A549 (cell line): Measurements from ENCODE around the gene TP53I3. TPM values are rescaled to one million over a fixed set of nuclear protein-coding genes. Genes with fewer than 3 reads are reported as not detected.

Experiments
- ATAC-seq, 2 experiments: fragments of 200-7000 bp in 1 of 2; fragments of >200 bp in 1 of 2; cut with Nextera tagmentation in 1 of 2; cut with Tn5 transposase in 1 of 2; 3 replicates each; pipeline versions ENCODE4 v1.8.0 to v1.9.1; 2018 to 2020; ENCODE audit warnings: mild to moderate bottlenecking in 1 of 2, moderate library complexity in 1 of 2
- CTCF ChIA-PET: fragments of 300-600 bp; sonication (Branson Sonifier 250); formaldehyde crosslinking; extraction: SDS; loops from one replicate; lab custom pipeline; 2021; ENCODE audit warnings: antibody characterized with exemption, inconsistent platforms; lab: Yijun Ruan, JAX
- POLR2A ChIA-PET: fragments of 350-600 bp; formaldehyde crosslinking; extraction: SDS; loops from one replicate; lab custom pipeline; 2021; ENCODE audit warnings: antibody characterized with exemption, inconsistent platforms; lab: Yijun Ruan, JAX
- DNase-seq, 2 experiments: peaks; one replicate each; pipeline versions ENCODE4 v3.0.0 to v3.0.0-alpha.2; 2011 to 2016; ENCODE audit warnings: low read depth in 1 of 2, low spot score in 1 of 2
- FAIRE-seq: peaks from 2 replicates; lab custom pipeline; 2011; peaks lifted over from hg19 to GRCh38; lab: Jason Lieb, UNC
- H3K27ac ChIP-seq, 2 experiments: fragments of >200 bp; sonication (Bioruptor Twin); formaldehyde crosslinking; 3 replicates each; pipeline ENCODE4 v1.5.1; 2016 to 2017
- H3K4me1 ChIP-seq: fragments of >200 bp; sonication (Bioruptor Twin); formaldehyde crosslinking; 3 replicates; pipeline ENCODE4 v1.6.1; 2016
- H3K4me2 ChIP-seq: fragments of >200 bp; sonication (Bioruptor Twin); formaldehyde crosslinking; 3 replicates; pipeline ENCODE4 v1.6.1; 2016
- H3K4me3 ChIP-seq: fragments of >200 bp; sonication (Bioruptor Twin); formaldehyde crosslinking; 3 replicates; pipeline ENCODE4 v1.5.1; 2016
- H3K9me3 ChIP-seq: fragments of >200 bp; sonication (Bioruptor Twin); formaldehyde crosslinking; 3 replicates; pipeline ENCODE4 v1.6.1; 2016
- CBX8 ChIP-seq: fragments of 200-600 bp; sonication (generic); IDR thresholded peaks from 2 replicates; pipeline ENCODE4 v1.6.1; 2016
- CEBPB ChIP-seq, 2 experiments: fragments of >200 bp in 1 of 2; sonication (Bioruptor Twin) in 1 of 2; formaldehyde crosslinking in 1 of 2; IDR thresholded peaks; 2 replicates each; pipeline ENCODE4 v1.6.1; 2012 to 2016
- CHD2 ChIP-seq: fragments of 150-350 bp; IDR thresholded peaks from 2 replicates; pipeline ENCODE4 v1.6.1; 2014; ENCODE audit warnings: low read length; ENCODE audit not compliant: partially characterized antibody
- HOXA7 ChIP-seq: fragments of 250-450 bp; sonication (Bioruptor Pico); IDR thresholded peaks from 2 replicates; pipeline ENCODE4 v1.5.0; 2020; ENCODE audit warnings: mild to moderate bottlenecking, moderate library complexity
- MAFK ChIP-seq: fragments of 450-650 bp; IDR thresholded peaks from 2 replicates; pipeline ENCODE4 v1.6.1; 2014; ENCODE audit not compliant: partially characterized antibody
- NFE2L2 ChIP-seq: fragments of 150-350 bp; conservative IDR thresholded peaks from 2 replicates; pipeline ENCODE4 v1.6.1; 2014; ENCODE audit warnings: low read length
- PHF8 ChIP-seq: fragments of 200-600 bp; sonication (generic); IDR thresholded peaks from 2 replicates; pipeline ENCODE4 v1.6.1; 2016; ENCODE audit warnings: low read depth, mild to moderate bottlenecking, antibody characterized with exemption, moderate library complexity, borderline replicate concordance
- POLR2AphosphoS2 ChIP-seq: conservative IDR thresholded peaks from 2 replicates; pipeline ENCODE4 v1.6.1; 2012; ENCODE audit warnings: low read length, improper control_type of control experiment, inconsistent platforms
- RARB ChIP-seq: fragments of 250-450 bp; sonication (Bioruptor Pico); IDR thresholded peaks from 2 replicates; pipeline ENCODE4 v1.8.0; 2021; ENCODE audit warnings: mild to moderate bottlenecking, moderate library complexity
- WGBS: methylation state at CpG from one replicate; pipeline ENCODE4 v1.1.6; 2017; ENCODE audit errors: missing lambda C conversion rate; 5-methylcytosine and 5-hydroxymethylcytosine counted together
- polyA plus RNA-seq, 4 experiments: library from polyadenylated mRNA; depleted of rRNA in 3 of 4; stranded (reverse); fragments of >200 nt; fragmentation: RNase III in 1 of 4; extraction: RNeasy Plus Mini Kit Qiagen cat#74134 plus additional on column Dnase treatment in 1 of 4; gene quantifications; 2 replicates in 3 of 4; 3 replicates in 1 of 4; pipeline ENCODE4 v1.2.3, GENCODE V29; 2011 to 2017
- TF ChIP-seq, protein P1 (sequence below): IDR thresholded peaks from 2 replicates; pipeline ENCODE4 v1.6.1; 2012; ENCODE audit warnings: low read depth, borderline replicate concordance
- TF ChIP-seq, protein P2 (sequence below): fragments of >200 bp; sonication (Bioruptor Twin); formaldehyde crosslinking; IDR thresholded peaks from 3 replicates; pipeline ENCODE4 v1.5.1; 2016
- TF ChIP-seq, protein P3 (sequence below): fragments of >200 bp; sonication (Bioruptor Twin); formaldehyde crosslinking; IDR thresholded peaks from 2 replicates; pipeline ENCODE4 v1.6.1; 2016

The TP53I3 gene
- polyA plus RNA-seq, 2 of the 4 experiments (the other 2 are of a cell fraction): 93.7 to 173 TPM

DNA sequence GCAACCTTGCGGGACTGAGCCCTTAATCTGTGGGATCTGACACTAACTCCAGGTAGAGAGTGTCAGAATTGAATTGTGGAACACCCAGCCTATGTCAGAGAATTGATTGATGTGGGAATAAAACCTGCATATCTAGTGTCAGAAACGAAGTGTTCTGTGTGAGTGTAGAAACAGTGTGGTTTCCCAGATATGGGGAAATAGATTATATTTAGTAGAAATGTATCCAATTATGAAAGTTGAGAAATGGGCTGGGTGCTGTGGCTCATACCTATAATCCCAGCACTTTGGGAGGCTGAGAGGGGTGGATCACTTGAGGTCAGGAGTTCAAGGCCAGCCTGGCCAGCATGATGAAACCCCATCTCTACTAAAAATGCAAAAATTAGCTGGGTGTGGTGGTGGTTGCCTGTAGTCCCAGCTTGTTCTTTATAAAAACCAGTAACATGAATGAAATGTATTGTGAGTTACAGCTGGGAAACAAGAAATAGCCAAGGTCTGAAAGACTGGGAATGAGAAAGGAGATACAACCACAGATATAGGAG is 4.3 kb upstream of the TP53I3 start:
- POLR2A ChIA-PET: no interaction called here
- ATAC-seq: no peak
- Histone ChIP-seq H3K27ac (no peak overlapping the region), H3K4me3 (no peak overlapping the region)
- TF ChIP-seq HOXA7: no peak
- no peak for TF ChIP-seq PHF8
- TF ChIP-seq, protein P1, sequence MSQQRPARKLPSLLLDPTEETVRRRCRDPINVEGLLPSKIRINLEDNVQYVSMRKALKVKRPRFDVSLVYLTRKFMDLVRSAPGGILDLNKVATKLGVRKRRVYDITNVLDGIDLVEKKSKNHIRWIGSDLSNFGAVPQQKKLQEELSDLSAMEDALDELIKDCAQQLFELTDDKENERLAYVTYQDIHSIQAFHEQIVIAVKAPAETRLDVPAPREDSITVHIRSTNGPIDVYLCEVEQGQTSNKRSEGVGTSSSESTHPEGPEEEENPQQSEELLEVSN: no peak
- TF ChIP-seq, all 56 proteins: peak for 0
- H3K4me1 ChIP-seq: peaks cover 5% of the 10 kb centered on the region
- H3K9me3 ChIP-seq: no peaks in the 10 kb centered on the region
- H3K4me2 ChIP-seq: no peak overlapping the region
- DNase-seq (no peak), FAIRE-seq (no peak)
- WGBS: 83% methylated on average over 2 of the region's 2 CpGs
- CTCF ChIA-PET: no interaction called here

DNA sequence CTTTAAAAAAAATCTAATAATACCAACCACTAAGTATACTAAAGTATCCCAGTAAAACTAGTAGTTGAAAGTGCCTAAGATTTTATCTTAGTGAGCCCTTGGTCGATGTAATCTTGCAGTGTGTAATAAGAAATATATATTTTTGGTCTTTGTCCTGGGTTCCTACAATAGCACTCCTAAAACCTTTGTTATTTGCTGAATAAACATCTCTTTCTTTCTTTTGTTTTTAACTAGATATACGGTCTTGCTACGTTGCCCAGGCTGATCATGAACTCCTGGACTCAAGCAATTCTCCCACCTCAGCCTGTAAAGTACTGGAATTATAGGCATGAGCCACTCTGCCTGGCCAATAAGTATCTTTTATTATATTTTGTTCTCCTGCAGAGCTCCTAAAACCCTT is 2.4 kb upstream of the TP53I3 start:
- POLR2A ChIA-PET: no interaction called here
- CTCF ChIA-PET: interaction anchor here (0.9 to 1.5 kb wide), 2 partner anchors 21 to 91 kb away, joined by 3 read pairs; no protein-coding TSS in a partner anchor
- TF ChIP-seq CBX8 (no peak), RARB (CRISPR knock-in tag) (no peak), CHD2 (no peak), NFE2L2 (no peak), MAFK (no peak)
- TF ChIP-seq, protein P2, sequence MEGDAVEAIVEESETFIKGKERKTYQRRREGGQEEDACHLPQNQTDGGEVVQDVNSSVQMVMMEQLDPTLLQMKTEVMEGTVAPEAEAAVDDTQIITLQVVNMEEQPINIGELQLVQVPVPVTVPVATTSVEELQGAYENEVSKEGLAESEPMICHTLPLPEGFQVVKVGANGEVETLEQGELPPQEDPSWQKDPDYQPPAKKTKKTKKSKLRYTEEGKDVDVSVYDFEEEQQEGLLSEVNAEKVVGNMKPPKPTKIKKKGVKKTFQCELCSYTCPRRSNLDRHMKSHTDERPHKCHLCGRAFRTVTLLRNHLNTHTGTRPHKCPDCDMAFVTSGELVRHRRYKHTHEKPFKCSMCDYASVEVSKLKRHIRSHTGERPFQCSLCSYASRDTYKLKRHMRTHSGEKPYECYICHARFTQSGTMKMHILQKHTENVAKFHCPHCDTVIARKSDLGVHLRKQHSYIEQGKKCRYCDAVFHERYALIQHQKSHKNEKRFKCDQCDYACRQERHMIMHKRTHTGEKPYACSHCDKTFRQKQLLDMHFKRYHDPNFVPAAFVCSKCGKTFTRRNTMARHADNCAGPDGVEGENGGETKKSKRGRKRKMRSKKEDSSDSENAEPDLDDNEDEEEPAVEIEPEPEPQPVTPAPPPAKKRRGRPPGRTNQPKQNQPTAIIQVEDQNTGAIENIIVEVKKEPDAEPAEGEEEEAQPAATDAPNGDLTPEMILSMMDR: no peak
- TF ChIP-seq, protein P3, sequence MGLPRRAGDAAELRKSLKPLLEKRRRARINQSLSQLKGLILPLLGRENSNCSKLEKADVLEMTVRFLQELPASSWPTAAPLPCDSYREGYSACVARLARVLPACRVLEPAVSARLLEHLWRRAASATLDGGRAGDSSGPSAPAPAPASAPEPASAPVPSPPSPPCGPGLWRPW: no peak
- Histone ChIP-seq H3K9me3 (no peaks in the 10 kb centered on the region), H3K27ac (no peak overlapping the region), H3K4me3 (no peak overlapping the region), H3K4me1 (peaks cover 18% of the 10 kb centered on the region), H3K4me2 (no peak overlapping the region)
- FAIRE-seq (no peak), DNase-seq (no peak), ATAC-seq (no peak)
- WGBS: 38% methylated on average over 3 of the region's 3 CpGs

DNA sequence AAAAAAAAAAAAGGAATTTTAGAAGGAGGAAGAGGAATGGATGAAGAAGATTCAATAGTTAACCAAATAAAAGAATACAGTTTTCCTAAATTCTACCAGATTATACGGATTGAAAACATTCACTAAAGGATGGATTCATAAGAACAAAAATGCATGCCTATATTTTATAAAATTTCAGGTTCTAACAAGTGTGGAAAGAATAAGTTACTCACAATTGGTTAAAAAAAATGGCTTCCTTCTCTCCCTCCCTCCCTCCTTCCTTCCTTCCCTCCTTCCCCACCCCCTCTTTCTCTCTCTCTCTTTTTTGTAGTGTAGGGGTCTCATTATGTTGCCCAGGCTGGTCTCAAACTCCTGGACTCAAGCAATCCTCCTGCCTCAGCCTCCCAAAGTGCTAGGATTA is 1.6 kb upstream of the TP53I3 start:
- H3K27ac ChIP-seq: no peak overlapping the region
- FAIRE-seq (no peak), ATAC-seq (no peak), DNase-seq (no peak)
- H3K4me3 ChIP-seq: no peak overlapping the region
- POLR2A ChIA-PET: no interaction called here
- TF ChIP-seq, protein P3: no peak
- TF ChIP-seq POLR2AphosphoS2: no peak
- H3K4me1 ChIP-seq: peaks cover 26% of the 10 kb centered on the region
- CTCF ChIA-PET: interaction anchor here (1.5 to 5.9 kb wide), 3 partner anchors 21 to 159 kb away, joined by 3 to 90 read pairs (median 51); partner anchors contain the start of gene ATAD2B
- H3K9me3 ChIP-seq: no peaks in the 10 kb centered on the region
- H3K4me2 ChIP-seq: no peak overlapping the region
- WGBS: 87% methylated on average over 1 of the region's 1 CpG

DNA sequence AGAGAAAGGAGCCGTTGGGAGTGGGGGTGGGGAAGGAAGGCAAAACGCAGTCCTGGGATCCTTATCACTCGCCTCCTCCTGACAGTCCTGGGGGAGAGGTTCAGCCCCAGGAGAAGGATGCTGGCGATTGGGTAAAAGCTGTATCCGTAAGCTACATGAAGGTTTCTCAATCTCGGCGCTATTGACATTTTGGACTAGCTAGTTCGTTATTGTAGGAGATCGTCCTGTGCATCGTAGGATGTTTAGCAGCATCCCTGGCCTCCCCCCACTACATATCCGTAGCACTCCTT is 511 bp upstream of the TP53I3 start:
- WGBS: 33% methylated on average over 11 of the region's 11 CpGs
- H3K27ac ChIP-seq: peak overlapping the region; percentile 91 to 97
- H3K4me2 ChIP-seq: peak overlapping the region; percentile 95
- H3K4me3 ChIP-seq: peak overlapping the region; percentile 65
- no peak for FAIRE-seq
- H3K9me3 ChIP-seq: no peaks in the 10 kb centered on the region
- no peak for TF ChIP-seq PHF8
- TF ChIP-seq CEBPB (IDR thresholded peaks at IDR 0.05): 0 out of 4 replicates have a peak, but pooled peaks of 1 of the 2 experiments have one; percentile 14
- ChIA-PET POLR2A (interaction anchor here (0.6 to 5.0 kb wide), 7 partner anchors 9 to 287 kb away, joined by 3 to 99 read pairs (median 28); partner anchors contain the start of genes ATAD2B, FAM228B, PFN4 and SF3B6), CTCF (interaction anchor here (0.6 to 5.9 kb wide), 43 partner anchors 9 to 1879 kb away, joined by 3 to 90 read pairs (median 7); partner anchors contain the start of genes ATAD2B, FAM228B, MFSD2B and PFN4)
- DNase-seq: no peak
- peak; percentile 1 to 4; a peak in 5 of 6 replicates for ATAC-seq
- peaks cover 27% of the 10 kb centered on the region for H3K4me1 ChIP-seq
